Endothelial cell of umbilical vein (primary cell): ENCODE results near the gene MPND. TPM values are rescaled to one million over a fixed set of nuclear protein-coding genes. Genes with fewer than 3 reads are reported as not detected.

Experiments
- BruUV-seq: library from RNA; stranded (reverse); fragments of 400-500 nt; replicated peaks from 2 replicates; lab custom pipeline; 2021; lab: Mats Ljungman, UMichigan
- CTCF ChIA-PET: fragments of 300-600, 350-600 bp; sonication (Branson Sonifier 250); formaldehyde crosslinking; loops from one replicate; lab custom pipeline; 2021; ENCODE audit warnings: antibody characterized with exemption, inconsistent platforms; lab: Charles Lee
- POLR2A ChIA-PET: fragments of 300-600, 350-600 bp; sonication (Branson Sonifier 250); formaldehyde crosslinking; loops from one replicate; lab custom pipeline; 2021; ENCODE audit warnings: antibody characterized with exemption, inconsistent platforms; lab: Charles Lee
- DNase-seq: peaks from one replicate; pipeline ENCODE4 v3.0.0-alpha.2; 2011; ENCODE audit warnings: low read depth, low spot score
- FAIRE-seq: peaks from 2 replicates; lab custom pipeline; 2011; peaks lifted over from hg19 to GRCh38; lab: Jason Lieb, UNC
- H2AFZ ChIP-seq: 2 replicates; pipeline ENCODE4 v1.6.0; 2012; ENCODE audit warnings: low read depth, low read length, control low read depth, inconsistent platforms
- H3K27ac ChIP-seq: 2 replicates; pipeline ENCODE4 v1.5.1; 2011; ENCODE audit warnings: low read depth, mild to moderate bottlenecking, control low read depth, low read length, moderate library complexity; ENCODE audit not compliant: insufficient read depth
- H3K27me3 ChIP-seq, 2 experiments: 2 replicates each; pipeline versions ENCODE4 v1.6.0 to v1.6.1; 2011; ENCODE audit warnings: low read length in 2 of 2, mixed read lengths in 1 of 2; ENCODE audit not compliant: control insufficient read depth in 2 of 2, insufficient read depth in 2 of 2
- H3K36me3 ChIP-seq, 2 experiments: 2 replicates in 1 of 2; 3 replicates in 1 of 2; pipeline ENCODE4 v1.5.1; 2011; ENCODE audit warnings: low read length in 2 of 2, mild to moderate bottlenecking in 1 of 2, moderate library complexity in 1 of 2; ENCODE audit not compliant: control insufficient read depth in 2 of 2, insufficient read depth in 2 of 2; ENCODE audit errors: extremely low read depth in 1 of 2
- H3K4me1 ChIP-seq: 3 replicates; pipeline ENCODE4 v1.5.1; 2011; ENCODE audit warnings: mild to moderate bottlenecking, low read length; ENCODE audit not compliant: control insufficient read depth, insufficient read depth; ENCODE audit errors: extremely low read depth
- H3K4me2 ChIP-seq: 2 replicates; pipeline ENCODE4 v1.6.1; 2011; ENCODE audit warnings: low read length, control low read depth, mixed read lengths; ENCODE audit not compliant: insufficient read depth
- H3K4me3 ChIP-seq, 3 experiments: fragments of 200-600 bp in 1 of 3; sonication (generic), shearing (Covaris generic) in 1 of 3; replicated peaks in 1 of 3; 2 replicates each; pipeline ENCODE4 v1.5.1; 2011 to 2016; ENCODE audit warnings: control low read depth in 3 of 3, low read length in 3 of 3, mild to moderate bottlenecking in 2 of 3, inconsistent platforms in 1 of 3, low read depth in 1 of 3, moderate library complexity in 1 of 3; ENCODE audit not compliant: insufficient read depth in 1 of 3
- H3K79me2 ChIP-seq: 2 replicates; pipeline ENCODE4 v1.6.0; 2012; ENCODE audit warnings: low read length, inconsistent platforms; ENCODE audit not compliant: control insufficient read depth, insufficient read depth
- H3K9ac ChIP-seq: replicated peaks from 2 replicates; pipeline ENCODE3; 2011; ENCODE audit warnings: low read length, control low read depth; ENCODE audit not compliant: insufficient read depth; ENCODE audit errors: extremely low read depth
- H3K9me1 ChIP-seq: replicated peaks from 3 replicates; pipeline ENCODE4 v1.6.0; 2011; ENCODE audit warnings: mild to moderate bottlenecking, low read length; ENCODE audit not compliant: control insufficient read depth, insufficient read depth; ENCODE audit errors: extremely low read depth
- H3K9me3 ChIP-seq: replicated peaks from 2 replicates; pipeline ENCODE4 v1.5.1; 2012; ENCODE audit warnings: low read length, inconsistent platforms; ENCODE audit not compliant: control insufficient read depth, insufficient read depth
- H4K20me1 ChIP-seq: replicated peaks from 2 replicates; pipeline ENCODE3; 2011; ENCODE audit warnings: mild to moderate bottlenecking, low read length; ENCODE audit not compliant: control insufficient read depth, insufficient read depth; ENCODE audit errors: extremely low read depth
- FOS ChIP-seq: IDR thresholded peaks from 2 replicates; pipeline ENCODE4 v1.6.1; 2011; ENCODE audit warnings: mild to moderate bottlenecking, low read length, moderate library complexity, borderline replicate concordance; ENCODE audit not compliant: insufficient read depth
- MYC ChIP-seq: IDR thresholded peaks from one replicate; pipeline ENCODE4 v1.6.1; 2011; ENCODE audit warnings: mild to moderate bottlenecking, low read depth, low read length
- POLR2A ChIP-seq: IDR thresholded peaks from 2 replicates; pipeline ENCODE4 v1.6.1; 2012; ENCODE audit warnings: low read depth, mild to moderate bottlenecking, control low read depth, low read length
- POLR2AphosphoS5 ChIP-seq: IDR thresholded peaks from 2 replicates; pipeline ENCODE4 v1.6.1; 2012; ENCODE audit warnings: low read depth, mild to moderate bottlenecking, control low read depth, low read length, moderate library complexity; ENCODE audit not compliant: insufficient read depth
- dilution Hi-C: fragments of 300-500 bp; cut with MboI; formaldehyde crosslinking; loops from one replicate; pipeline ENCODE4 v1.15.0; 2019; ENCODE audit warnings: low sequenced_read_pairs; ENCODE audit not compliant: extremely low pct_ligation_motif_present
- intact Hi-C: fragments of 100-400 bp; cut with micrococcal nuclease; formaldehyde crosslinking; loops from one replicate; pipeline ENCODE4 v1.10.0; 2022
- polyA plus RNA-seq, 4 experiments: library from polyadenylated mRNA; depleted of rRNA in 3 of 4; stranded (reverse) in 3 of 4; unstranded in 1 of 4; fragments of >200 nt; gene quantifications; 2 replicates each; pipeline versions ENCODE4 v1.2.1 to v1.2.3, GENCODE V29; 2011 to 2012; ENCODE audit warnings: missing spikeins in 1 of 4
- total RNA-seq: library from RNA; stranded (reverse); gene quantifications from 2 replicates; pipeline ENCODE4 v1.2.3, GENCODE V29; 2021
- TF ChIP-seq, protein P1 (sequence below), 2 donors: IDR thresholded peaks; 1 replicate in 1 of 2; 2 replicates in 1 of 2; pipeline ENCODE4 v1.5.1; 2011; ENCODE audit warnings: low read length in 2 of 2, mild to moderate bottlenecking in 2 of 2, moderate library complexity in 2 of 2, control low read depth in 1 of 2, inconsistent platforms in 1 of 2, low read depth in 1 of 2; ENCODE audit not compliant: insufficient read depth in 1 of 2; ENCODE audit errors: extremely low read depth in 1 of 2
- TF ChIP-seq, protein P2 (sequence below): IDR thresholded peaks from 2 replicates; pipeline ENCODE4 v1.6.1; 2011; ENCODE audit not compliant: insufficient read depth, insufficient read length

The MPND gene
- total and polyA plus RNA-seq, 2 donors (not counting 3 experiments of a cell fraction or from before 2014, with no cell fraction given) = 14.8 to 21.1 TPM

DNA sequence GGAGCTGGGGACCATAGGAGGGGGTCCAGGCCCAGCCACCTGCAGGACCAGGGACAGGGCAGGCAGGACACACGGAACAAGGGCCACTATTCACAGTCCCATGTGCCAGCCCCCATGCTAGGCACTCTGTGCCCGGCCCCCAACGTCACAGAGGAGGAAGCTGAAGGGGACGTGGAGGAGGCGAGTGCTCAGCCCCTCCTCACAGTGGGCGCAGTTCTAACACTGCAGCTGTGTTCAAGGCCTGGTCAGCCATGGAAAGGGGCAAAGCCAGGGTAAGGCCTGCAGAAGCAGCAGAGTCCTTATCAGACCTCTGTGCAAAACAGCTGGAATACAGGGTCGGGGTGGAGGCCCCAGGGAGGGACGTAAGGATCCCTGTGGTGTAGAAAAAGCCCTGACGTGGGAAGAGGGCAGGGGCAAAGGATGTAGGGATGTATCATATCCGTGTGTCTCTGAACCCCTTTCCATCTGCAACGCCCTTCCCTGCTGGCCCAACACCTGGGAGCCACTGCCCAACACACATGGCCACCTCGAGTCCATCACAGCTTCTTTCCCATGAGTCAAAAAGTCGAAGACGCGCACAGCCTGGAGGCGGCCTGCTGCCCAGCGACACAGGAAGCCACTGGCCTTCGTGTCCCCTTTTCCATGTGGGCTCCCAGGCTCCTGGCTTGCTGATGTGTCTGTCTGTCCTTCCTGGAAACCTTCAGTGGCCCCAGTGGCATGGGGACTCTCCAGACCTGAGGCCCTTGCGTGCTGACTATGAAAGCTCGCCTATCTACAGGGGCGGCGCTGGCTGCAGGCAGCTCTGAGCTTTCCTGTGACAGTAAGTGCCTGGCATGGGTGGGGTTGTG, 29.0 kb downstream of the MPND start:
- Histone ChIP-seq H3K36me3 (peaks cover 0 to 10% of the 10 kb centered on the region in 2 experiments), H3K79me2 (peaks cover 96% of the 10 kb centered on the region), H3K9me1 (no peaks in the 10 kb centered on the region), H3K27me3 (no peaks in the 10 kb centered on the region), H3K9ac (no peak overlapping the region), H3K9me3 (no peaks in the 10 kb centered on the region), H3K27ac (no peak overlapping the region), H3K4me3 (no peak overlapping the region), H3K4me2 (no peak overlapping the region), H3K4me1 (peaks cover 57% of the 10 kb centered on the region), H4K20me1 (no peaks in the 10 kb centered on the region), H2AFZ (no peak overlapping the region)
- FAIRE-seq (no peak), DNase-seq (no peak)
- no TSS peak for BruUV-seq
- POLR2A ChIA-PET = no interaction called here
- intact Hi-C loops = no loop called here
- CTCF ChIA-PET = interaction anchor here (1.0 to 2.4 kb wide), 2 partner anchors 27 to 28 kb away, joined by 4 to 8 read pairs; partner anchors contain the start of gene SH3GL1
- dilution Hi-C loops = no loop called here
- TF ChIP-seq MYC = no peak
- TF ChIP-seq POLR2AphosphoS5 = no peak

DNA sequence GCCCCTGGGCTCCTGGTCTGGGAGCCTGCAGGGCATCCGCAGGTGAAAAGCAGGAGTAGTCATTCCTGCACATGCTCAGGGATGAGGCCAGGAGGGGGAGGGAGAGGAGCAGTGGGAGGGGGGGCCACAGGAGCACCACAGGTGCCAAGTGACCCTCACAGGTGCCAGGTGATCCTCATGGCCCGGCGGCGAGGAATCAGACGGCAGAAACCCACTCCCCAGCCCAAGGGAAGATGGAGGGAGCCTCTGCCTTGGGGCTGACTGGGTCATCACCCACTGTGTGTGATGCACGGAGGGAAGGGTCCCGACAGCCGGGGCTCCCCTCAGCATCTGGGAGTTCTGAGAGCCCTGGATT, 29.6 kb downstream of the MPND start:
- dilution Hi-C loops (no loop called here), intact Hi-C loops (no loop called here)
- Histone ChIP-seq H3K9me3 (no peaks in the 10 kb centered on the region), H3K79me2 (peaks cover 96% of the 10 kb centered on the region), H3K27me3 (no peaks in the 10 kb centered on the region), H3K9ac (no peak overlapping the region), H4K20me1 (no peaks in the 10 kb centered on the region), H3K4me2 (no peak overlapping the region), H3K27ac (no peak overlapping the region), H2AFZ (no peak overlapping the region), H3K9me1 (no peaks in the 10 kb centered on the region), H3K36me3 (peaks cover 0 to 8% of the 10 kb centered on the region in 2 experiments), H3K4me3 (no peak overlapping the region), H3K4me1 (peaks cover 59% of the 10 kb centered on the region)
- TF ChIP-seq, protein P1, sequence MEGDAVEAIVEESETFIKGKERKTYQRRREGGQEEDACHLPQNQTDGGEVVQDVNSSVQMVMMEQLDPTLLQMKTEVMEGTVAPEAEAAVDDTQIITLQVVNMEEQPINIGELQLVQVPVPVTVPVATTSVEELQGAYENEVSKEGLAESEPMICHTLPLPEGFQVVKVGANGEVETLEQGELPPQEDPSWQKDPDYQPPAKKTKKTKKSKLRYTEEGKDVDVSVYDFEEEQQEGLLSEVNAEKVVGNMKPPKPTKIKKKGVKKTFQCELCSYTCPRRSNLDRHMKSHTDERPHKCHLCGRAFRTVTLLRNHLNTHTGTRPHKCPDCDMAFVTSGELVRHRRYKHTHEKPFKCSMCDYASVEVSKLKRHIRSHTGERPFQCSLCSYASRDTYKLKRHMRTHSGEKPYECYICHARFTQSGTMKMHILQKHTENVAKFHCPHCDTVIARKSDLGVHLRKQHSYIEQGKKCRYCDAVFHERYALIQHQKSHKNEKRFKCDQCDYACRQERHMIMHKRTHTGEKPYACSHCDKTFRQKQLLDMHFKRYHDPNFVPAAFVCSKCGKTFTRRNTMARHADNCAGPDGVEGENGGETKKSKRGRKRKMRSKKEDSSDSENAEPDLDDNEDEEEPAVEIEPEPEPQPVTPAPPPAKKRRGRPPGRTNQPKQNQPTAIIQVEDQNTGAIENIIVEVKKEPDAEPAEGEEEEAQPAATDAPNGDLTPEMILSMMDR (IDR thresholded peaks at IDR 0.05; ENCODE audit: extremely low read depth in 1 of 2, insufficient read depth in 1 of 2, low read depth in 1 of 2, low read length in 2 of 2) = no peak
- TF ChIP-seq, protein P2, sequence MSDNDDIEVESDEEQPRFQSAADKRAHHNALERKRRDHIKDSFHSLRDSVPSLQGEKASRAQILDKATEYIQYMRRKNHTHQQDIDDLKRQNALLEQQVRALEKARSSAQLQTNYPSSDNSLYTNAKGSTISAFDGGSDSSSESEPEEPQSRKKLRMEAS = no peak
- no peak for TF ChIP-seq POLR2A
- no peak for TF ChIP-seq MYC
- no peak for TF ChIP-seq FOS
- no peak for DNase-seq
- ChIA-PET POLR2A (no interaction called here), CTCF (interaction anchor here (1.0 to 2.4 kb wide), 2 partner anchors 26 to 27 kb away, joined by 4 to 8 read pairs; partner anchors contain the start of gene SH3GL1)
- no peak for FAIRE-seq
- no TSS peak for BruUV-seq
